Neutrophil (primary cell): Measurements from ENCODE around the gene PIGB.

Experiments used
- H3K27ac ChIP-seq: fragments of 200-600 bp; sonication (generic); 2 replicates; pipeline ENCODE4 v1.5.1; 2016; ENCODE audit warnings: mild to moderate bottlenecking, moderate library complexity
- H3K27me3 ChIP-seq: fragments of 200-600 bp; sonication (generic); 2 replicates; pipeline ENCODE4 v1.6.0; 2016; ENCODE audit warnings: mild to moderate bottlenecking
- H3K36me3 ChIP-seq: fragments of 200-600 bp; sonication (generic); 2 replicates; pipeline ENCODE4 v1.5.1; 2017
- H3K4me1 ChIP-seq, 2 experiments: fragments of 200-600 bp in 1 of 2; sonication (generic) in 1 of 2; 1 replicate in 1 of 2; 2 replicates in 1 of 2; pipeline versions ENCODE4 v1.5.1 to v1.6.1; 2013 to 2016; ENCODE audit warnings: low read depth in 1 of 2, low read length in 1 of 2, mild to moderate bottlenecking in 1 of 2, moderate library complexity in 1 of 2; ENCODE audit not compliant: control insufficient read depth in 1 of 2, insufficient read depth in 1 of 2
- H3K4me3 ChIP-seq, 2 experiments: fragments of 200-600 bp in 1 of 2; sonication (generic) in 1 of 2; 1 replicate in 1 of 2; 2 replicates in 1 of 2; pipeline ENCODE4 v1.5.1; 2013 to 2016; ENCODE audit warnings: low read depth in 1 of 2, low read length in 1 of 2, mild to moderate bottlenecking in 1 of 2, moderate library complexity in 1 of 2
- H3K9me3 ChIP-seq: fragments of 200-600 bp; sonication (generic); 2 replicates; pipeline ENCODE4 v1.5.1; 2016
- CTCF ChIP-seq: fragments of 200-600 bp; sonication (generic); IDR thresholded peaks from 2 replicates; pipeline ENCODE4 v1.5.1; 2016; ENCODE audit warnings: antibody characterized with exemption

Gene PIGB

GRCh38 chr15:55362641-55363040 is 43.6 kb downstream of the PIGB start:
- Histone ChIP-seq H3K9me3 (no peaks in the 10 kb centered on the region), H3K4me1 (peaks cover 3 to 14% of the 10 kb centered on the region in 2 experiments), H3K36me3 (peaks cover 90% of the 10 kb centered on the region), H3K27me3 (no peaks in the 10 kb centered on the region), H3K4me3 (no peak overlapping the region), H3K27ac (peak overlapping the region; percentile 31)
- TF ChIP-seq CTCF = no peak

- H3K36me3 ChIP-seq = peaks cover 90% of the 10 kb centered on the region
- H3K4me3 ChIP-seq = no peak overlapping the region
- H3K9me3 ChIP-seq = no peaks in the 10 kb centered on the region
- H3K27me3 ChIP-seq = no peaks in the 10 kb centered on the region
- no peak for TF ChIP-seq CTCF
- H3K4me1 ChIP-seq = peaks cover 3 to 14% of the 10 kb centered on the region in 2 experiments
- H3K27ac ChIP-seq = peak overlapping the region; percentile 63
These were observed 48.0 kb downstream of the PIGB start for GRCh38 chr15:55366981-55367380.

- H3K4me3 ChIP-seq = no peak overlapping the region
- no peak for TF ChIP-seq CTCF
- peak overlapping the region; percentile 62 for H3K27ac ChIP-seq
- H3K36me3 ChIP-seq = peaks cover 99% of the 10 kb centered on the region
- no peaks in the 10 kb centered on the region for H3K9me3 ChIP-seq
- no peaks in the 10 kb centered on the region for H3K4me1 ChIP-seq
- no peaks in the 10 kb centered on the region for H3K27me3 ChIP-seq
These were observed 53.8 kb downstream of the PIGB start for GRCh38 chr15:55372701-55373440.

GRCh38 chr15:55379095-55379494 is 60.1 kb downstream of the PIGB start:
- H3K36me3 ChIP-seq = peaks cover 100% of the 10 kb centered on the region
- H3K4me3 ChIP-seq = no peak overlapping the region
- H3K4me1 ChIP-seq = no peaks in the 10 kb centered on the region
- no peaks in the 10 kb centered on the region for H3K9me3 ChIP-seq
- no peak overlapping the region for H3K27ac ChIP-seq
- H3K27me3 ChIP-seq = no peaks in the 10 kb centered on the region
- no peak for TF ChIP-seq CTCF

- Histone ChIP-seq H3K27me3 (no peaks in the 10 kb centered on the region), H3K36me3 (peaks cover 100% of the 10 kb centered on the region), H3K4me1 (no peaks in the 10 kb centered on the region), H3K4me3 (no peak overlapping the region), H3K9me3 (no peaks in the 10 kb centered on the region), H3K27ac (peak overlapping the region; percentile 60)
- no peak for TF ChIP-seq CTCF
These were observed 62.6 kb downstream of the PIGB start for GRCh38 chr15:55381595-55381994.
